Osteocyte (in vitro differentiated cells): ENCODE measurements around the gene HMBS. TPM values are rescaled to one million over a fixed set of nuclear protein-coding genes. Genes with fewer than 3 reads are reported as not detected.

Experiments used
- DNase-seq: peaks from one replicate; pipeline ENCODE4 v3.0.0; 2021; ENCODE audit warnings: mixed read lengths; ENCODE audit not compliant: unreplicated experiment; ENCODE audit errors: extremely low spot score
- H3K27ac Mint-ChIP-seq: one replicate; pipeline ENCODE4 v1.8.0; 2021; ENCODE audit warnings: mild to moderate bottlenecking, mixed read lengths; ENCODE audit not compliant: unreplicated experiment
- H3K27me3 Mint-ChIP-seq: one replicate; pipeline ENCODE4 v1.8.0; 2021; ENCODE audit warnings: mixed read lengths; ENCODE audit not compliant: unreplicated experiment
- H3K36me3 Mint-ChIP-seq: one replicate; pipeline ENCODE4 v1.8.0; 2021; ENCODE audit warnings: mixed read lengths; ENCODE audit not compliant: unreplicated experiment
- H3K4me1 Mint-ChIP-seq: one replicate; pipeline ENCODE4 v1.8.0; 2021; ENCODE audit warnings: mixed read lengths; ENCODE audit not compliant: unreplicated experiment
- H3K4me3 Mint-ChIP-seq: one replicate; pipeline ENCODE4 v1.8.0; 2021; ENCODE audit warnings: mild to moderate bottlenecking, moderate library complexity, mixed read lengths; ENCODE audit not compliant: unreplicated experiment
- H3K9me3 Mint-ChIP-seq: one replicate; pipeline ENCODE4 v1.8.0; 2021; ENCODE audit warnings: mixed read lengths; ENCODE audit not compliant: unreplicated experiment
- total RNA-seq: library from RNA; stranded (reverse); gene quantifications from 2 replicates; pipeline ENCODE4 v1.2.1, GENCODE V29; 2021
- TF ChIP-seq, protein P1 (sequence below): fragments of 200-600 bp; sonication (generic); IDR thresholded peaks from 2 replicates; pipeline ENCODE4 v1.5.0; 2021; ENCODE audit warnings: antibody characterized with exemption, mild to moderate bottlenecking, moderate library complexity

The HMBS gene
- total RNA-seq, 1 donor from 2014 or later: 18.6 TPM

GRCh38 chr11:119067371-119068222, 17.1 kb upstream of the HMBS start, which contains the start of gene VPS11:
TSS of gene VPS11 (plus strand) at chr11:119067818. CDS start at chr11:119067824, 6 bp downstream.
- peak; percentile 98 for DNase-seq
- Mint-ChIP-seq H3K9me3 (no peaks in the 10 kb centered on the region), H3K36me3 (peaks cover 10% of the 10 kb centered on the region), H3K4me3 (peak within 1 kb of the TSS; percentile 88), H3K27ac (peak within 1 kb of the TSS; percentile 96), H3K4me1 (peaks cover 23% of the 10 kb centered on the region), H3K27me3 (no peaks in the 10 kb centered on the region)
- TF ChIP-seq, protein P1, sequence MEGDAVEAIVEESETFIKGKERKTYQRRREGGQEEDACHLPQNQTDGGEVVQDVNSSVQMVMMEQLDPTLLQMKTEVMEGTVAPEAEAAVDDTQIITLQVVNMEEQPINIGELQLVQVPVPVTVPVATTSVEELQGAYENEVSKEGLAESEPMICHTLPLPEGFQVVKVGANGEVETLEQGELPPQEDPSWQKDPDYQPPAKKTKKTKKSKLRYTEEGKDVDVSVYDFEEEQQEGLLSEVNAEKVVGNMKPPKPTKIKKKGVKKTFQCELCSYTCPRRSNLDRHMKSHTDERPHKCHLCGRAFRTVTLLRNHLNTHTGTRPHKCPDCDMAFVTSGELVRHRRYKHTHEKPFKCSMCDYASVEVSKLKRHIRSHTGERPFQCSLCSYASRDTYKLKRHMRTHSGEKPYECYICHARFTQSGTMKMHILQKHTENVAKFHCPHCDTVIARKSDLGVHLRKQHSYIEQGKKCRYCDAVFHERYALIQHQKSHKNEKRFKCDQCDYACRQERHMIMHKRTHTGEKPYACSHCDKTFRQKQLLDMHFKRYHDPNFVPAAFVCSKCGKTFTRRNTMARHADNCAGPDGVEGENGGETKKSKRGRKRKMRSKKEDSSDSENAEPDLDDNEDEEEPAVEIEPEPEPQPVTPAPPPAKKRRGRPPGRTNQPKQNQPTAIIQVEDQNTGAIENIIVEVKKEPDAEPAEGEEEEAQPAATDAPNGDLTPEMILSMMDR: no peak

DNA sequence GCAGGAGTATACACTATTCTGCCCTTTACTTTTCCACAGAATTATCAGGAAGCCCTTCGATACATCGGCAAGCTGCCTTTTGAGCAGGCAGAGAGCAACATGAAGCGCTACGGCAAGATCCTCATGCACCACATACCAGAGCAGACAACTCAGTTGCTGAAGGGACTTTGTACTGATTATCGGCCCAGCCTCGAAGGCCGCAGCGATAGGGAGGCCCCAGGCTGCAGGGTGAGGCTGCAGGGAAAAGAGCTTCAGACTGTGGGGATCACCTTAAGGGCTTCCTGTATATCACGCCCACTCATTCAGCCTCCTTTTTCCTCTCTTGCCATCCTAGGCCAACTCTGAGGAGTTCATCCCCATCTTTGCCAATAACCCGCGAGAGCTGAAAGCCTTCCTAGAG, 6.8 kb upstream of the HMBS start:
- H3K27ac Mint-ChIP-seq: no peak overlapping the region

GRCh38 chr11:119078675-119079420, 5.8 kb upstream of the HMBS start:
- TF ChIP-seq, protein P1: no peak
- Mint-ChIP-seq H3K27ac (no peak overlapping the region), H3K27me3 (no peaks in the 10 kb centered on the region), H3K36me3 (peaks cover 43% of the 10 kb centered on the region), H3K9me3 (no peaks in the 10 kb centered on the region), H3K4me1 (no peaks in the 10 kb centered on the region), H3K4me3 (no peak overlapping the region)
- DNase-seq: no peak

More for the DNA sequence above, 6.8 kb upstream of the HMBS start:
- Mint-ChIP-seq H3K4me1 (no peaks in the 10 kb centered on the region), H3K27me3 (no peaks in the 10 kb centered on the region), H3K4me3 (no peak overlapping the region), H3K9me3 (no peaks in the 10 kb centered on the region), H3K36me3 (peaks cover 52% of the 10 kb centered on the region)
- no peak for DNase-seq
- TF ChIP-seq, protein P1: no peak

DNA sequence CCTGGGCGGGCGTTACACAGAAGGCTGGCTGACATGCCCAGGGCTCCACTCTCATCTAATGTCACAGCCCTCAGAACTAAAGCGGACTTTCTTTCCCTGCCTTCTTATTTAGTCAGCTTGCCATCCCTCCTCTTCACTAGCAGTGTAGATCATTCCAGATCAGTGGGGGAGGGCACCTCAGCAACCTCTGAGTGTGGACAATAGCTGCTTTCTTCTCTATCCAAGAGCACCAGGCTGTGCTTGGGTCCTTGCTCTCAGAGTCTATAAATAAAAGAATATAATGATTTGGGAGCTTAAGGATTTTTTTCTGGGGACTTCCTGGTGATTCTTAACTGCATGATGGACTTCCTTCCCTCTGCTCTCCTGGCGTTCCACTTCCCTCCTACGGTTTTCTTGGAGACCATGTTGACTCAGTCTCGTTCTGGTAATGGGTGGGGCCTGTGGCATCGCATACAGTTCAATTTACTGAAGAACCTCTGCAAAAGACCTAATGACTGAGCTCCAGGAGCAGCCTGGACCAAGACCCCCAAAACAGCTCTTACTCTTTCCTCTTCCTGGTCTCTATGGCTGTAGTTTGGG, 2.9 kb upstream of the HMBS start:
- no peak for DNase-seq
- H3K27ac Mint-ChIP-seq: no peak overlapping the region
- H3K4me3 Mint-ChIP-seq: no peak overlapping the region
- peaks cover 40% of the 10 kb centered on the region for H3K36me3 Mint-ChIP-seq
- no peaks in the 10 kb centered on the region for H3K27me3 Mint-ChIP-seq
- TF ChIP-seq, protein P1: no peak
- H3K4me1 Mint-ChIP-seq: peaks cover 13% of the 10 kb centered on the region
- H3K9me3 Mint-ChIP-seq: no peaks in the 10 kb centered on the region

DNA sequence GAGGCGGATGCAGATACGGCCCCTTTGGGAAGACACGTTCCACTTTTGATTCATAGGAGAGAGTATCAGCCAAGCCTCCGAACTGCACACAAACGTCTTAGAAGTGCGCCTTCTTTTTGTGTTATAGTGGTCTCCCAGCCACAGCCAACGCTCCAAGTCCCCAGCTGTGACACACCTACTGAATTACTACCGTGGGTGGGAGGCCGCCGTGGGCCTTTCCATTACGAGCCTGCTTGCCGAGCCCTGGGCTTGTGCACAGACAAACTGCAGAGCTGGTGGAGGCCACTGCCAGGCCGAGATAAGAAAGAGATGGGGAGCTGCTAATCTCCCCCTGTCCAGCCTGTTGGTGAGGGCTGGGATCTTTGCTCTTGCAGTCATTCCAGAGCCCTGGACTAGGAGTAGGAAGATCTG, 761 bp downstream of the HMBS start:
- Mint-ChIP-seq H3K27me3 (no peaks in the 10 kb centered on the region), H3K9me3 (no peaks in the 10 kb centered on the region), H3K27ac (peak overlapping the region; percentile 96), H3K36me3 (peaks cover 16% of the 10 kb centered on the region), H3K4me3 (peak overlapping the region; percentile 92), H3K4me1 (peaks cover 14% of the 10 kb centered on the region)
- DNase-seq: no peak
- TF ChIP-seq, protein P1: no peak
